Activated CD4-positive, alpha-beta T cell treated with anti-CD3 and anti-CD28 coated beads, Interleukin-2, Interleukin-4, amounts not matched to agents 100 ng/mL and 50 ng/mL, durations not matched to agents 16 hours and 8 hours (primary cell): ENCODE data around the gene DOHH.
A peak's percentile ranks its signal among the peaks of the same experiment; 100 is the strongest.

Source experiments
- DNase-seq: peaks from one replicate; pipeline ENCODE4 v3.0.0-alpha.2; 2020; ENCODE audit warnings: low spot score

Gene DOHH

DNA sequence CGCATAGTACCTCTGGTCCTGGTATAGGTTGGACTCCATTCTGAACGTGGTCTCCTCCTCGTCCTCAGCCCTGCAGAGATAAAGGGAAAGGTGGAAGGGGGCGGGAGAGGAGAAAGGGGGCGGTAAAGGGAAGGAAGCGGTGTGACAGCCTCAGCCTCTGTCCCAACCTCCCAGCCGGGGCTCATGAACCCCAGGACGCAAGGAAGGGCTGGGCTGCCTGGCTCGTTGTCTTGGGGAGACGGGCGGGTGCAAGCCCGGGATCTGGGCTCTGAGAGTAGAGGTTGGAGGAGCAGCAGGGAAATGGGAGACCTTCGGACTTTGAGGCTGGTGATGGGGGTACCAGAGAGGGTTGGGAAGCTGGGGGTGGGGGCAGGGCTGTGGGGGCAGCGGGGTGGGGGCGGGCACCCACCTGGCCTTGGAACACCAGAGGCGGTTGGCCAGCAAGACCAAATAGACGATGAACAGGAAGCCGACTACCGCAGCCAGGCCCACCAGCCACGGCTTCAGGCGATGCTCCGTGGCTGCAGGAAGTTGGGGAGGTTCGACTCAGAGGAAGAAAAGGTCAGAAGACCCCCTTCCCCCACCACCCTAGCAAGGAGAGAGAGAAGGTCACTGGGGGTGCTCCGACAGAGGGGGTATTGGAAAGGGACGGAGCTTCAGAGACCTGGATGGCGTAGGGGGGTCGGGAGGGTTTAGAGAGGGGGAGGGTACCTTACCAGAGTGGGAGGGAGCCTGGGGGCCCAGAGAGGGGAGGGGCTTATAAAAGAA, 21.9 kb downstream of the DOHH start:
- no peak for DNase-seq

DNA sequence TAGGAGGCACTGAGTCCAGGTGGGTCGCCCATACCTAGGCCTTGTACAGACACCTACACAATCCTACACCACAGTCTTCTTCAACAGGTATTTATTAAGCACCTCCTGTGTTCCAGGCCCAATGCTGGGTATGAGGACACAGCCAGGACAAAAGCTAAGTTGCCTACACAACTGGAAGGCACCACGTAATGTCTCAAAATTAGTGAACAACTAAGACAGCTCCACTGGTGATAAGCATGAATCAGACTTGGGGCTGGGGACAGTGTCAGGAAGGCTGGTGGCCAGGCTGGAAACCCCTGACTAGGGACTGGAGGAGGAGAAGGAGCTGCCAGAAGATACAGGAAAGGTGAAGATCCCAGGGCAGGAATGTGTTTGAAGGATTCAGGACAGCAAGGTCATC, 22.5 kb downstream of the DOHH start:
- no peak for DNase-seq

DNA sequence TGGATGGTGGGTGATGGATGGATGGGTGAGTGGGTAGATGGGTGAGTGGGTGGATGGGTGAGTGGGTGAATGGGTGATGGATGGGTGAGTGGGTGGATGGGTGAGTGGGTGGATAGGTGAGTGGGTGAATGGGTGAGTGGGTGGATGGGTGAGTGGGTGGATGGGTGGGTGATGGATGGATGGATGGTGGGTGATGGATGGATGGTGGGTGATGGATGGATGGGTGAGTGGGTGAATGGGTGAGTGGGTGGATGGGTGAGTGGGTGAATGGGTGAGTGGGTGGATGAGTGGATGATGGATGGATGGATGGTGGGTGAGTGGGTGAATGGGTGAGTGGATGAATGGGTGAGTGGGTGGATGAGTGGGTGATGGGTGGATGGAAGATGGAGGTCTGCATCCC, 23.0 kb downstream of the DOHH start:
- no peak for DNase-seq

DNA sequence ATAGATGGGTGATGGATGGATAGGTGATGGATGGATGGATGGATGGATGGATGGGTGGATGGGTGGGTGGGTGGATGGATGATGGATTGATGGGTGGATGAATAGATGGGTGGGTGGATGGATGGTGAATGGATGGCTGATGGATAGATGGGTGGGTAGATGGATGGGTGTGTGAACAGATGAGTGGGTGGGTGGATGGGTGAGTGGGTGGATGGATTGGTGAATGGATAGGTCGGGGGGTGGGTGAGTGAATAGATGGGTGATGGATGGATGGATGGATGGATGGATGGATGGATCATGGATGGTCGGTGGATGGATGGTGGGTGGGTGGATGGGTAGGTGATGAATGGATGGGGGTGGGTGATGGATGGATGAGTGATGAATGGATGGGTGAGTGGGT, 23.6 kb downstream of the DOHH start:
- no peak for DNase-seq

DNA sequence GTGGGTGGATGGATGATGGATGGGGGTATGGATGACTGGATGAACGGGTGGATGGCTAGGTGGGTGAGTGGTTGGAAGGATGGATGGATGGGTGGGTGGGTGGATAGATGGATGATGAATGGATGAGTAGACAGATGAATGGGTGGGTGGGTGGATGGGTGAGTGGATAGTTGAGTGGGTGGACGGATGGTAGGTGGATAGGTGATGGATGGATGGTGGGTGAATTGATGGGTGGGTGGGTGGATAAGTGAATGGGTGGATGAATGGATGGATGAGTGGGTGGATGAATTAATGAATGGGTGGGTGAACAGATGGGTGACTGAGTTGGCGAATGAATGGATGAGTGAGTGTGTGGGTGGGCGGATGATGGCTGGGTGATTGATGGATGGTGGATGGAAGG, 25.0 kb downstream of the DOHH start:
- no peak for DNase-seq

DNA sequence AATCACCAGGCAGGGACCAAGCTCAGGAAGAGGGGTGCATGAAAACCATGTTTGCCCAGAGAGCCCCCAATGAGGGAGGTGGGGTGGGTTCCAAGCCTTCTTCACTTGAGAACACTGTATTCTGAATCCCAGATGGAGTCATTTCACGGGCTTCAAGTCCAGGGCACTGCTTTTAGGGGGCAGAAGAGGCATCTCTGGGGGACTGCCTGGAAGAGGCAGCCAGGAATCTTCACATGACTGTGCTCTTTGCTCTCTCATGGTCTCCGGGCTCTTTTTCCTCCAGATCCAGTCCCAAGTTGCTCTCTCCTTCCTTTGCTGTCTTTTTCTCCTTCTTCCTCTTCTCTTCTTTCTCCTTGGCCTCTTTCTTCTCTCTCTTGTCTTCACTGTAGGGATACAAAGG, 25.9 kb downstream of the DOHH start:
- DNase-seq = no peak

DNA sequence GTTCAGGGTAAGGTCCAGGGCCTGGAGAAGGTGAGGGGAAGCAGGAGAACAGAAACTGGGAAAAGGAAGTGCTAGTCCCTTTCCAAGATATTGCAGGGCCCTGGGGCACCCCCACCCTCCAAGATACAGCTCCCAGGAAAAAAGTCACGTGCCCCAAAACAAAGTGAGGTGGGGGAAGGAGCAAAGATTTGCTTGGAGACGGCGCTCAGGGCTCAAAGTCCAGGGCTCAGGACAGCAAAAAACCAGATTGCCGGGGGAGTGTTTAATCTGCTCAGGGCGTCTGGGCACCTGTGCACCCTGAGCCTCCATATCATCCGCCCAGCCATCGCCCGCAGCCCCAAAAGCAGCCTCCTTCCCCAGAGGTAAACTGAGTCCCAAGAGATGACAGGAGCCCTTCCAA, 26.5 kb downstream of the DOHH start:
- DNase-seq = no peak

DNA sequence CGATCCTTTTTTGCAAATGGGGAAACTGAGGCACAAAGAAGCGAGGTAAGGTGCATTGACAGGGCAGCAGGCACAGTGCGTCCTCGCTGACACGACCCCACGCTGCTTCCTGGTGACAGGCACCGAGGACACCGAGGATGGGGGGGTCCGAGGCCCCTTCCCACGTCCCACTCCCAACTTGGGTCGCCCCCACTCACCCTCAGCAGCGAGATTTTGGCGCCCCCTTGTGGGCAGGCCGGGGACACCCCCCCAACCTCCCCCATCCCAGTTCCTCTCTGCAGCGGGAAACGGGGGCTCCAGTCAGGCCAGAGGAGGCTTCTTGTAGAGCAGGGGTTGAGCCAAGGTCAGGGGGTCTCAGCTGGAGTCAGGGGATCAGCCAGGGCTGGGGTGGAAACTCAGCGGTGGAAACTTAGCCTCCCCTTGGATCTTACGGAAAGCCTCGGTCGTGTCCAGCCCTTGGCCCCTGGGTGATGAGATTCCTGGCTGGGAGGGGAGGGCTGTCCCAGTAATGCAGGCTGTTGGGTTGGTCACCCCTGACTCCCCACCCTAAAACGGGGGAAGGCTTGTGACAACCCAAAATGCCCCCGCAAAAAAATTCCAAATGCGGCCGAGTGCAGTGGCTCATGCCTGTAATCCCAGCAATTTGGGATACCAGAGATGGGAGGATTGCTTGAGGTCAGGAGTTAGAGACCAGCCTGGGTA, 28.4 kb downstream of the DOHH start:
- DNase-seq = peak; percentile 21

DNA sequence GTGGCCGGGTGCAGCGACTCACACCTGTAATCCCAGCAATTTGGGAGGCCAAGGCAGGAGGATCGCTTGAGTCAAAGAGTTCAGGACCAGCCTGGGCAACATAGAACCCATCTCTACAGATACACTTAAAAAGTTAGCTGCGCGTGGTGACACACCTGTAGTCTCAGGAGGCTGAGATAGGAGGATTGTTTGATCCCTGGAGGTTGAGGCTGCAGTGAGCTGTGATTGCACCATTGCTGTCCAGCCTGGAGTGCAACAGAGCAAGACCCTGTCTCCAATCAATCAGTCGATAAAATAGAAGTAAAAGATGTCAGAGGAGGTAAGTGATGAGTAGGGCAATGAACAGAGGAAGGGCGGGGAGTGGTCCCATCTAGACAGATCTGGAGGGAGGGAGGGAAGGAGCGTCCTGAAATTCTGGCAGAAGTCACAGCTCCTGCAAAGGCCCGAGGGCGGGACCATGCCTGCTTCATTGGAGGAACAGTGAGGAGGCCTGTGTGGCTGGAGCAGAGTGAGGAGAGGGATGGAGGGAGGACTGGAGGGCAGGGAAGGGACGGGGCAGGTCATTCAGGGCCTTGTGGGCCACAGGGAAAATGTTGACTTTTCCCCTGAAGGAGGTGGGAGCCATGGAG, 29.9 kb downstream of the DOHH start:
- DNase-seq = no peak

DNA sequence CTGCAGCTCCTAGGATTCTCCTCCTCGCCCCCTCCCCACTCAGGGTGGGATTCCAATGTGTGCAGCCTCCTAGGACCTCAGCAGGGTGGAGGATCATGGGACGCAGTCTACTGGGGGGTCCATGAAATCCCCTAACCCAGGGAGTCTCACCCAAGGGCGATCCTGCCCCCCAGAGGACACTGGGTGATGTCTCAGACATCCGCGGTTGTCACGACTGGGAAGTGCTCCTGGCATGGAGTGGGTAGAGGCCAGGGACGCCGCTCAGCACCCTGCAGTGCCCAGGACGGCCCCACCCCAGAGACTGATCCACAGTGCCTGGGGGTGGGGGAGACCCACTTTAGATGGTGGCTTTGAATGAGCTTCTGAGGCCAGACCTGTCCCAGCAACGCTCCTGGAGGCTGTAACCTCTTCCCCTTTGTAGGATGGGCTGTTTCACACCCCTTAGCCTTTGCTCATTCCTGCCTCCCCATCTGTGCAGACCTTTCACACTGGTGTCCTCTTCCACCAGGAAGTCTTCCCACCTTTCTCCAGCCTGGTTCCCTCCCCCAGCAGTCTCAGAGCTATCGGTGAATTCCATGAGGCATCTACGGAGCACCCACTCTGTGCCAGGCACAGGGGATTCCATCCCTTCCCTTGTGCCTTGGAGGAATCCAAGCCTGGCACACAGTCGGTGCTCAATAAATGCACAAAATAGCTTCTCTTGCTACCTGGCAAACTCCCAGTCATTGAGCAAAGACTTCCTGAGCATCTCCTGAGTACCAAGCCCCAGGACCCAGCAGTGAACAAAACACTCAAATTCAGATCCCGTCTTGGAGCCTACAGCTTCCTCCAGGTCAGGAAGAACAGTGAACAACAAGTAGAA, 30.6 kb downstream of the DOHH start:
- DNase-seq = no peak

DNA sequence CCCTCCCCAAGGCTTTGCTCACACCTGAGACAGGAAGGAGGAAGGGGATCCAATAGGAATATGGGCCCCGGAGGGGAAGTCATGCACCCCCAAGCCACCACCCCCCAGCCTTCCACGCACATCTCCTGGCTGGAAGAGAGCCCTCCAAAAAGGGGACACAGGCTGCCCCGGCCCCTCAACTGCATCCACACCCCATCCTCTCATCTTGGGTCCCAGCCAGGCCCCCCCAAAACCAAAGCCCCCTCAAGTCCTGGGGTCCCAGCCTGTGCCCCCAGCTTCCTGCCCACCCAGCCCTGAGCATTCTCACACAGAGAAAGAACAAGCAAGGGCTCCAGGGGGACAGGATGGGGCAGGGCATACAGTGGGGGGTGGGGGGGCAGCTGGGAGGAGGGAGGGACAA, 32.3 kb downstream of the DOHH start:
- DNase-seq = no peak

DNA sequence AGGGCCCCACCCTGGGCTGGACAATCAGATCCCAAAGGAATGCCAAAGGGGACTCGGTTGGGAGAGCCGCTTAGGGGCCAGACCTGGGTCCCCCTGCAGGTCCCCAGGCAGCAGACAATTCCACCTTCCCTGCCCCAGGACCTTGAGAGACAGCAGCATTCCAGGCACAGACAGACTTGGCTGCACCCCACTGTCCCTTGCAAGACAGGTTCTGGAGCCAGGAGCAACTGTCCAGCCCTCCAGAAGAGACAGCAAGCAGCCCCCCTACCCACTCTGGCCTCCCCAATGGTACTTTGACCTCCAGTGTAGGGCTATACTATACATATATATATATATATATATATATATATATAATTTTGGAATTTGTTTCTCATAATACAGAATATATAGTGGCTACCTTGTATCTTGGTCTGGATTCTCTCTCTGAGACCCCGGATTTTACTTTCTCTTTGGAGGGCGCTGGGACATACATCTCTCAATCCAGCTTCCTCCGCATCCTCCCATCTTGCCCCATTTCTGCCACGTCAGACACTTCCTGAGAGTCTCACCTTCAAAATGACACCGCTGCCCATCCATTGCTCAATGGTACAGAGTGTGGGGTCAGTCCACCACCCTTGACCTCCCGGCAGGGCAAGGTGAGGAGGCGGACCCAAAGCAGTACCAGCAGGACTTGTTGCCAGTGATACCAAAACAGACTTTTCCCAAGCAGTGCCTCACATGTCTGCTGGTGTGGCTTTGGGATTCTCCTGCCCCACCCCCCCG, 32.9 kb downstream of the DOHH start:
- DNase-seq = no peak

DNA sequence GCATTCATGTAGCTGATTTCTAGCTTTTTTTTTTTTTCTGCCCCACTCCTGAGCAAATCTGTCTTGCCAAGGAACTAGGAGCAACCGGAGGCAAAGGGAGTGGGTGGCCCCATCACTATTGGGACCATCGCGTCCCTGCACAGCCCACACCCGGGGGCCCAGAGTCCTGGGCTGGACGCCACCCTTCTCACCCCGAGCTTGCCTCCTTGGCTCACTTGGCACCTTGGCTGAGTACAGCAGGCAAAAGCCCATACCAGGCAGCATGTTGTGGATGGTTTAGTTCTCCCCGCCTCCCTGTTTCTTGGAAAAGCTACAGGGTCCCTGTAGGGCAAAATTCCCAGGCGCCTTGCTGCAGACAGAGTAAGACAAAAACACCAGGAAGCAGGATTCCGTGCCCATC, 33.8 kb downstream of the DOHH start:
- no peak for DNase-seq

DNA sequence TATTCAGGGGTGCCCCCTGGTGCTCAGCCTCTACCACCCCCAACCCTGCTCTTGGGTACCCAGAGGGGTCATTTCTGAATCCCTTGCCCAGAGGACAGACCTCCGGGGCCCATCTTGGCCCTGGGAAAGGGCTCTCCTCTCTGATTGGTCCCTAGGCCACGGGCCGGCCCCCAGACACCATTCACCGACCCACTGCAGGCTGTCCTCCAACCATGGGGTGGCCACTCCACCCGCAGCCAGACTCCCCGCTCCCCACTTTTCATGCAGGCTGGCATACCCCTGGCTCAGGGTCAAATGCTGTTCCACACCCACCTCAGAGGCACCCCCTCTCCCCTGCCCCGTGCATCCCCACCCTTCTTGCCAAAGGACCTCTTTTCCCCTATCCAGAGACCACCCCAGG, 34.9 kb downstream of the DOHH start:
- DNase-seq = no peak

DNA sequence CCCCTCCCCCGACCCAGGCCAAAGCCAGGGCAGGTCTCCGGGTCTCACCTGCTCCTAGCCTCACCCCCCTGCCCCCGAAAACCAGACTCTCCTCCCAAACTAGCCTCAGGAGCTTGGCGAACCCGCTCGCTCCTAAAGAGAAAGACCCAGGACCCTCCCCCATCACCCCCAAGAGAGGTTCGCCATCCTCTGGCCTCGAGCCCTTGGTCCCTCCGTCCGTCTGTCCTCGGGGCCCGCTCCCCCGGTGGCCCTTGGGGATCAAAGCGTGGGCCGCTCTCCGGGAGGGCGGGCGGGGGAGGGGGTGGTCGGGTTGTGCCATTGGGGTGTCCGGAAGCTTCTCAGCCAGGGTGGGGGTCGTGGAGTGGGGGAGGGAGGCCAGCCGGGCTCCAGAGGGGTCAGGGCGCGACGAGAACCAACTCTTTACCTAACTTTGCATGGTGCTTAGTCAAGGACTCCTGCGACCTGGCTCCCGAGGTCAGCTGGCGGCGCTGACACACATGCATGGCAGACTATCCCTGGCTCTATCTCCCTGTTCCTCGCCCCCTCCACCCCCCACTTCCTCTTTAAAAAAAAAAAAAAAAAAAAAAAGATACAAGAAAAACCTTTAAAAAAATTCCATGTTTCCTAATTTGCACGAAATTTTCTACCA, 35.8 kb downstream of the DOHH start:
- no peak for DNase-seq

DNA sequence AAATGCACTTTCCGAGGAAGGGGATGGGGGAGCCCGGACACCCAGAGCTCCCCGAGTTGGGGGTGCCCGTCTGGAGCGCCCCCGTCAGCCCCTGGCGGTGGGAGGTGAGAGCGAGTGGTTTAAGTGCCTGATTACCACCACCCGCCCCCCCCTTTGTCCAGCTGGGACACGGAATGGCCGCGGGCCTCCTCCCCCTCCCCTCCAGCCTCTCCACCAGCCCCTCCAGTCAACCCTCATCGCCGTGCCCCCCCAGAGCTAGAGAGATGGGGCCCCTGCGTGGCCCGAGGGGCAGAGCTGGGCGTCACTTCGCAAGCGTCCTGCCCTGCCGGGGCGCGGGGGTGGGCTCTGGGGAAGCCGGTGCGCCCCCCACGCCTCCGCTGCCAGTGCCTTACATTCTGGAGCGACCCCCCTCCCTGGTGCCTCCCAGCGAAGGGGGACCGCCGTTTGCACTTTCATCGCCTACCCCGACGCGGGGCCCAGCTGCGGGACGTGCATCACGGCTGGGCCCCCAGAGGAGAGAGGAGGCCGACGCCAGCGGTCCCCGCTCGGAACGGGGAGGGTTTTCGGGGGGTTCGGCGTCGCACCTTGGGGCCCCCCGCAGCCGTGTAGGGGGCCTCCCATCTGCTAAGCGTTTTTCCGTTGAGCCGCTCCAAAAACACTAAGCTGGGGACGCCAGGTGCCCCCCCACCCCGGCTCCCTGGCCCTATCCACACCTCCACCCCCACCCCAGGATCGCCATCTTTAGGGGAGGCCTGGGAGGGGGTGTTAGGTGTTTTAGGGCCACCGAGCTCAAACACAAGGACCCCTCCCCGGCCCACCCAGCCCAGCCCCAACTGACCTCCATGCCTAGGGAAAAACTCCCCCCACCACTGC, 36.5 kb downstream of the DOHH start:
- DNase-seq = no peak

DNA sequence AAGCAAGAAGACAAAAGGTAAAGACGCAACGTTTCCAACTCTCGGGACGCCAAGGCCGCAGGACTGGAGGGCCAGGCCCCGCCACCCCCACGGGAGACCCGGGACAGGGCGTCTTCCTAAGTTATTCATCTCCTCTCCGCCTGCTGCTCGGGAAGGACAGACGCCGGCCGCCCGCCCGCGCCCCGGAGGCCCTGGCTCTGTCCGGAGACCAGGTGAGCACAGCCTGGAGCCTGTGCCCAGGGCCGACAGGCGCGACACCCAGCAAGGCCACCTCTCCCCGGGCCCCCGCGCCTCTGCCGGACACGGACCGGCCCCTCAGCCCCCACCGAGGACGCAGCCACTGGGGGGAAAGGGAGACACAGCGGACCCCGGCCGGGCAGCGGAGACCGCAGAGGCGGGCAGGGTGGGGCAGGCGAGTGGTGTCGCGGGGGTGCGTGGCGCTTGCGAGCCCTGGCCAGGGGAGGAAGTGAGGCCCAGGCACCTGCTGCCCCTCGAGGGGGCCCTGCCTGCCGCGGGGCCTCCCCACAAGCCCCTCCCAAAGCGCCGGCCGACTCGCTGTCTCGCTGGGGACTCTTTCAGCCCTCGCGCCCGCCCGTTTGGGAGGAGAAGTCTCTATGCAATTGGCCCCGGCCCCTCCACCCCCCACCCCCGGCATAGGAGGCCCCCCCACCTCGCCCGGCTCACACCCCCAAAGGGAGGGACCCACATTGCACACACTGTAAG, 37.3 kb downstream of the DOHH start:
- DNase-seq = no peak

DNA sequence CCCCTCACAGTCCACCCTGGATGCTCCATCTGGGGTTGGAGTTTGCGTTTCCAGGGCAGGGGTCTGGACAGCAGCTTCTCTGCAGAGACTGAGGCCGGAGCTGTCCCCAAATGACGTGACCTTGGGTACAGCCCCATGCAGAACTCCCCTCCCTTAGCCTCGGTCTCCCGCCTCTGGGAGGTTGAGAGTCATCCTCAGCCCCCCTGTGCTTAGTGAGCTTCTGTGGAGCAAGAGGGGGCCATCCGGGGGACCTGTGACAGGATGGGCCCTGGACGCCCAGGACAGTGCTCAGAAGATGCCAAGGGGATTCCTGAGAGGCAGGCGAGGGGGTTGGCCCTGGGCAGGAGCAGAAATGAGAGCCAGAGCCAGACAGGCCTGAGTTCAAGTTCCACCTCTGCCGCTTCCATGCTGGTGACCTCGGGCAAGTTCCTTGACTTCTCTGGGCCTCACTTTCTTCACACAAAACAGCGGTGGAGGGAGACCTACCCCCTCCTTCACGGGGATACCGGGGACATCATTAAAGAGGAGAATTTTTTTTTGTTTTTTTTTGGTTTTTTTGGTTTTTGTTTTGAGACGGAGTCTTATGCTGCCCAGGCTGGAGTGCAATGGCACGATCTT, 40.4 kb downstream of the DOHH start:
- DNase-seq = no peak
